Suprapubic skin (tissue), 4 donors: ENCODE results near the gene DNAJB1. TPM values are rescaled to one million over a fixed set of nuclear protein-coding genes. Genes with fewer than 3 reads are reported as not detected.
"Not testable (repeated sequence)": the region's sequence is repeated elsewhere in the genome, so short reads cannot be mapped to it uniquely, and the experiment has no call there.

Experiments
- DNase-seq, 2 donors: peaks; one replicate each; pipeline ENCODE4 v3.0.0-alpha.2; 2019; ENCODE audit warnings: low spot score in 2 of 2
- H3K27ac ChIP-seq: fragments of 200-600 bp; sonication (generic); one replicate; pipeline ENCODE4 v1.5.1; 2019
- H3K27me3 ChIP-seq: fragments of 200-600 bp; sonication (generic); one replicate; pipeline ENCODE4 v1.5.1; 2019
- H3K36me3 ChIP-seq: fragments of 200-600 bp; sonication (generic); one replicate; pipeline ENCODE4 v1.5.1; 2019
- H3K4me1 ChIP-seq: fragments of 200-600 bp; sonication (generic); one replicate; pipeline ENCODE4 v1.5.1; 2019
- H3K4me3 ChIP-seq: fragments of 200-600 bp; sonication (generic); one replicate; pipeline ENCODE4 v1.5.1; 2019; ENCODE audit warnings: mild to moderate bottlenecking
- H3K9me3 ChIP-seq: fragments of 200-600 bp; sonication (generic); one replicate; pipeline ENCODE4 v1.5.1; 2019
- EP300 ChIP-seq: sonication (generic); formaldehyde crosslinking; IDR thresholded peaks from one replicate; pipeline ENCODE4 v1.6.1; 2017; ENCODE audit warnings: antibody characterized with exemption
- POLR2A ChIP-seq, 2 donors: fragments of 450-650 bp; IDR thresholded peaks; one replicate each; pipeline ENCODE4 v1.6.1; 2017; ENCODE audit warnings: antibody characterized with exemption in 2 of 2, mild to moderate bottlenecking in 2 of 2, moderate library complexity in 2 of 2
- POLR2AphosphoS5 ChIP-seq, 3 donors: sonication (generic); formaldehyde crosslinking; IDR thresholded peaks; one replicate each; pipeline ENCODE4 v1.6.1; 2017; ENCODE audit warnings: antibody characterized with exemption in 3 of 3
- WGBS: methylation state at CpG from one replicate; pipeline ENCODE4 v1.1.5; 2018; 5-methylcytosine and 5-hydroxymethylcytosine counted together
- total RNA-seq, 4 donors: library from RNA; depleted of rRNA; stranded (reverse); fragments of >200 nt; gene quantifications; one replicate each; pipeline ENCODE4 v1.1.0, GENCODE V29; 2016
- TF ChIP-seq, protein P1 (sequence below), 2 donors: fragments of 200-600 bp in 1 of 2; fragments of 450-650 bp in 1 of 2; sonication (generic) in 1 of 2; IDR thresholded peaks; one replicate each; pipeline ENCODE4 v1.5.1; 2016 to 2019; ENCODE audit warnings: antibody characterized with exemption in 2 of 2, mild to moderate bottlenecking in 1 of 2, moderate library complexity in 1 of 2

Gene DNAJB1
- total RNA-seq = 100 to 1,000 TPM in 3 of 4 donors, 10 to 100 TPM in 1; 54.5 to 197 (median 145) TPM

DNA sequence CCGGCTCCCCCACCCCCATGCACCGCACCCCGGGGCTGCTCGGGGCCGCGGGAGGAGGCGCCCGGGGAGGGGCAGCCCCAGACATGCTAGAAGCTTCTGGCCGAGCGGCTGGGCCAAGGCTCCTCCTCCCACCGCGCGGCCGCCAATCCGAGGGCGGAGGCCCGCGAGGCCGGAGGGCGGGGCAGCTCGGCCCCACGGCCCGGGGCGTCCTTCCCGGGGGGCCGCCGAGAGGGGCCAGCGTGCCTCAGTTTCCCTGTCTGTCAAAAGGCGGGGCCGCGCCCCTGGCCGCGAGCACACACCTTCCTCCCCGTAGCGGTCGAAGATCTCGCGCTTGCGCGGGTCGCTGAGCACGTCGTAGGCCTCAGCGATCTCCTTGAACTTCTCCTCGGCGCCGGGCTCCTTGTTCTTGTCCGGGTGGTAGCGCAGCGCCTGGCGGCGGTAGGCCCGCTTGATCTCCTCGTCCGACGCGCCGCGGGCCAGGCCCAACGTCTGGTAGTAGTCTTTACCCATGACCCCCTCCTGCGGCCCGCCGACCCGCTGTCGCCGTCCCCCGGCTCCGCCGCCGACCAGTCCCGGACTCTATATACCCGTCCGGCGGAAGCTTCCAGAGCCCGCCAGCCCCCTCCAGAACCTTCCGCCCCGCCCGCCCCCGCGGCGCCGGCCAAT, at the start of gene DNAJB1:
TSS of gene DNAJB1 (minus strand) at position 558 of the 666 bp plus-strand sequence. CDS start at position 510, 48 bp downstream.
- 2% methylated on average over 34 of the region's 82 CpGs for WGBS
- Histone ChIP-seq H3K36me3 (peaks cover 26% of the 10 kb centered on the region), H3K4me1 (peaks cover 53% of the 10 kb centered on the region), H3K27ac (peak within 1 kb of the TSS; percentile 95), H3K27me3 (no peaks in the 10 kb centered on the region), H3K4me3 (peak within 1 kb of the TSS; percentile 68), H3K9me3 (no peaks in the 10 kb centered on the region)
- TF ChIP-seq, protein P1, sequence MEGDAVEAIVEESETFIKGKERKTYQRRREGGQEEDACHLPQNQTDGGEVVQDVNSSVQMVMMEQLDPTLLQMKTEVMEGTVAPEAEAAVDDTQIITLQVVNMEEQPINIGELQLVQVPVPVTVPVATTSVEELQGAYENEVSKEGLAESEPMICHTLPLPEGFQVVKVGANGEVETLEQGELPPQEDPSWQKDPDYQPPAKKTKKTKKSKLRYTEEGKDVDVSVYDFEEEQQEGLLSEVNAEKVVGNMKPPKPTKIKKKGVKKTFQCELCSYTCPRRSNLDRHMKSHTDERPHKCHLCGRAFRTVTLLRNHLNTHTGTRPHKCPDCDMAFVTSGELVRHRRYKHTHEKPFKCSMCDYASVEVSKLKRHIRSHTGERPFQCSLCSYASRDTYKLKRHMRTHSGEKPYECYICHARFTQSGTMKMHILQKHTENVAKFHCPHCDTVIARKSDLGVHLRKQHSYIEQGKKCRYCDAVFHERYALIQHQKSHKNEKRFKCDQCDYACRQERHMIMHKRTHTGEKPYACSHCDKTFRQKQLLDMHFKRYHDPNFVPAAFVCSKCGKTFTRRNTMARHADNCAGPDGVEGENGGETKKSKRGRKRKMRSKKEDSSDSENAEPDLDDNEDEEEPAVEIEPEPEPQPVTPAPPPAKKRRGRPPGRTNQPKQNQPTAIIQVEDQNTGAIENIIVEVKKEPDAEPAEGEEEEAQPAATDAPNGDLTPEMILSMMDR (IDR thresholded peaks at IDR 0.05) = no peak
- TF ChIP-seq POLR2A (IDR thresholded peaks at IDR 0.05) = peak; percentile 89 to 98
- TF ChIP-seq EP300 = no peak
- peak; percentile 58 to 95 (median 87) for TF ChIP-seq POLR2AphosphoS5 (IDR thresholded peaks at IDR 0.05)
- peak; percentile 85 to 90 for DNase-seq

DNA sequence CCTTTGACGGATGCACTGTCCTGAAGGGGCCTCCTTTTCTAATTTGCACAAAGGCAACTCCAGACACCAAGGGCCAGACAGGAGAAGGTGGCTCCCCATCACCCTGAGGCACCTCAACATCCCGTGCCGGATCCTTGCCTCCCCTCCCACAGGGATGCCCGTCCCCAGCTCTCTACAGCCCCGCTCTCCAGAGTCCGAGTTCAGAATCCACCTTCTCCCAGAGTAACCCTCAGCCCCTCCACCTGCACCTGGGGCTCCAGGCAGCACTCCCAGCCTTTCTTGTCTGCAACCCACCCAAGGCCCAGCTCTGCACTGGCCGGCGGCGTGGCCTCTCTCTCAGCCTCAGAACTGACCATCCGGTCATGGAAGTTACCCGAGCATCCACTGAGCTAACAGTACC, 48.9 kb upstream of the DNAJB1 start:
- peaks cover 39% of the 10 kb centered on the region for H3K4me1 ChIP-seq
- no peaks in the 10 kb centered on the region for H3K27me3 ChIP-seq
- H3K27ac ChIP-seq = no peak overlapping the region
- TF ChIP-seq POLR2A (IDR thresholded peaks at IDR 0.05) (no peak), EP300 (no peak), POLR2AphosphoS5 (IDR thresholded peaks at IDR 0.05) (no peak)
- TF ChIP-seq, protein P1 (IDR thresholded peaks at IDR 0.05) = no peak
- H3K9me3 ChIP-seq = no peaks in the 10 kb centered on the region
- peaks cover 35% of the 10 kb centered on the region for H3K36me3 ChIP-seq
- H3K4me3 ChIP-seq = no peak overlapping the region
- 83% methylated on average over 11 of the region's 11 CpGs for WGBS
- no peak for DNase-seq

DNA sequence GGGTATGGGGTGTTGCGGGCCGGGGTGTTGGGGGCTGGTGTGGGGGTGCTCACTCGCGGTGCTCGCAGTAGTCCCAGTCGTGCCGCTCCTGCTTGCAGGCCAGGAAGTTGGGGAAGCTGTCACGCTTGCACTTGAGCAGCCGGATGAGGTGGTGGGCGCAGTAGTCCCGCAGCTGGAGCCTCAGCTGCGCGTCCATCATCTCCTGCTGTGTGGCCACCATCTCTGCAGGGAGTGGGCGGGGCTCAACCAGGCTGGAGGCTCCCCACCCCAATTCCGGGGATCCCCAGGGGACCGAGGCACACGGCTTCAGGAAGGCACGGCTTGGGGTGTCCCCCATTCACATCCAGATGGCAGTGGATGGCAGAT, 48.5 kb upstream of the DNAJB1 start:
- no peak overlapping the region for H3K4me3 ChIP-seq
- DNase-seq = no peak
- peaks cover 42% of the 10 kb centered on the region for H3K4me1 ChIP-seq
- no peak overlapping the region for H3K27ac ChIP-seq
- no peaks in the 10 kb centered on the region for H3K9me3 ChIP-seq
- 73% methylated on average over 10 of the region's 18 CpGs for WGBS
- H3K27me3 ChIP-seq = no peaks in the 10 kb centered on the region
- peaks cover 35% of the 10 kb centered on the region for H3K36me3 ChIP-seq
- TF ChIP-seq POLR2A (IDR thresholded peaks at IDR 0.05) (no peak), EP300 (no peak), POLR2AphosphoS5 (IDR thresholded peaks at IDR 0.05) (no peak)
- TF ChIP-seq, protein P1 (IDR thresholded peaks at IDR 0.05) = no peak

DNA sequence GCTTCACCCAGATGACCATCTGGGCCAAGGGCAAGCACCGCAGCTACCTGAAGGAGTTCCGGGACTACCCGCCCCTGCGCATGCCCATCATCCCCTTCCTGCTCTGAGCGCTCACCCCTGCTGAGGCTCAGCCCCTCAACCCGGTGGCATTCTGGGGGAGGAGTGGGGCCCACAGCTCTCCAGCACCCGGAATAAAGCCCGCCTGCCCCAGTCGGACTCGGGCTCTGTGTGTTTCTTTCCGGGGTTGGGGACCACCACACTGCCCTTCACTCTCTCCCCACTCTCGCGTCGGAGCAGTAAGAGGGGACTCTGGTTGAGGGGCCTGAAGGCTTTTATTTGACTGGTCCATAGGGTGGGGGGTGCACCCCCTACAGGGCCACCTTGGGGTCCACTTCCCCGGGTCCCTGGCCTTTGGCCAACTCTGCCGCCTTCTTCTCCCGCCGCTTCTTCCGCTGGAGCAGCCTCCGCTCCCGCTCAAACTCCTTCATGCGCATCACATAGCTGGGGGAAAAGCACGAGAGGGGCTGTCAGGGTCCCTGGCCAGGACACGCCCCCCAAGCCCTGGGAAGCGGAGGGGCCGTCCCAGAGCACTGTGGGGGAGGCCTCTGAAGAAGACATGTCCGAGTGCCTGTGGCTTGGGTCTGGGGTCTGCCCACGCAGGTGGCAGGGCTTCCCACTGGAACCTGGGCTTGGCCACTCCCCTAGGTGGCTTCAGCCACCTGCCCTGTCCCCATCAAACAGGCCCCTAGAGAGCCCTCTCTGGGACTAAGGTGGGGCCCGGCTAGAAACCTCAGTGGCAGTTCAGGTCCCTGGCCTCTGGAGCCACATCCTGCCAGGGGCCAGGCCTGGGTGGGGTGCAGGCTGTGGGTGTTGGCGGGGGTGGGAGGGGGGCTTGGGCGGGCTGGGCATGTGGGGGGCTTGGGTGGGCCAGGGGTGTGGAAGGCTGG, 47.8 kb upstream of the DNAJB1 start:
- no peaks in the 10 kb centered on the region for H3K9me3 ChIP-seq
- TF ChIP-seq, protein P1 (IDR thresholded peaks at IDR 0.05) = no peak
- TF ChIP-seq POLR2A (IDR thresholded peaks at IDR 0.05) (no peak), EP300 (no peak), POLR2AphosphoS5 (IDR thresholded peaks at IDR 0.05) (no peak)
- peaks cover 44% of the 10 kb centered on the region for H3K4me1 ChIP-seq
- 86% methylated on average over 29 of the region's 31 CpGs for WGBS
- H3K27me3 ChIP-seq = no peaks in the 10 kb centered on the region
- no peak overlapping the region for H3K4me3 ChIP-seq
- peaks cover 35% of the 10 kb centered on the region for H3K36me3 ChIP-seq
- H3K27ac ChIP-seq = no peak overlapping the region
- no peak for DNase-seq

DNA sequence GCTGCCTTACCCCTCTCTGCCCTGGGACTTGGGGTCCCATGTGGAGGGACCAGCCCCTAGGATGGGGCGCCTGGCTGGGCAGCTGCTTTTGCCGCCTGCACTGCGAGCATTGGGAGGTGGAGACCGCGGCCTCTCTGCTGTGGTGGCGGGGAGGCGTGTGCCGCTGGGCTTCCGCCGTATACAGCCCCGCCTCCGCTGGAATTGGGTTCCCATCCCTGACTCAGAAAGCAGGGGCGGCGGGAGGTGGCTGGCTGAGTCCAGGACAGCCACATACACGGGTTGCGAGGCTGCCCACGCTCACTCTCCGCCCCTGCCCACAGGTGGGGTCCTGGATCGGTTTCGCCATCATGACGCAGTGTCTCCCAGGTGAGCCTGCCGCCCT, 47.1 kb upstream of the DNAJB1 start:
- no peaks in the 10 kb centered on the region for H3K9me3 ChIP-seq
- TF ChIP-seq EP300 = no peak
- TF ChIP-seq POLR2A (IDR thresholded peaks at IDR 0.05) = no peak
- TF ChIP-seq, protein P1 (IDR thresholded peaks at IDR 0.05) = no peak
- TF ChIP-seq POLR2AphosphoS5 (IDR thresholded peaks at IDR 0.05) = no peak
- WGBS = 79% methylated on average over 9 of the region's 22 CpGs
- DNase-seq = no peak
- H3K27ac ChIP-seq = no peak overlapping the region
- H3K4me1 ChIP-seq = peaks cover 44% of the 10 kb centered on the region
- no peaks in the 10 kb centered on the region for H3K27me3 ChIP-seq
- H3K4me3 ChIP-seq = no peak overlapping the region
- peaks cover 35% of the 10 kb centered on the region for H3K36me3 ChIP-seq

DNA sequence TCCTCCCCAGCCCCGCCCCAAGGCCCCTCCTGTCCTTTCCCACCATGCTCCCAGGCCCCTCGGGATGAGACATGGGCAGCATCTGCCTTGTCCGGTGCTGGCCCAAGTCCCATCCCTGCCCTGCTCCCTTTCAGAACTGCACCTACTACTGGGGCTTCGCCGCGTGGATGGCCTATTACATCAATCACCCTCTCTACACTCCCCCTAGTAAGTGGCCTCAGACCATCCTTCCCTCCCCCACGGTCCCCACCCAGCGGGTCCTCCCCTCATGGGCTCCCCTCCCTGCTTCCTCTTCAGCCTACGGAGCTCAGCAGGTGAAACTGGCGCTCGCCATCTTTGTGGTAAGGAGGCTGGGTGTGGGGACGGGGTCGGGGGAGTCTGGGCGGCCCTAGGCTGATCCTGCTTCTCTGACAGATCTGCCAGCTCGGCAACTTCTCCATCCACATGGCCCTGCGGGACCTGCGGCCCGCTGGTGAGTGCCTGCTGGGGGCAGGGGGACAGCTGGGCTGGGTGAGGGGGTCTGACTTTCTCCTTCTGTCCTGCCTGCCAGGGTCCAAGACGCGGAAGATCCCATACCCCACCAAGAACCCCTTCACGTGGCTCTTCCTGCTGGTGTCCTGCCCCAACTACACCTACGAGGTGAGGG, 46.6 kb upstream of the DNAJB1 start:
- H3K27ac ChIP-seq = peak overlapping the region; percentile 47

More for the DNA sequence above, 46.6 kb upstream of the DNAJB1 start:
- H3K9me3 ChIP-seq, DNase-seq, H3K4me3 ChIP-seq, H3K27me3 ChIP-seq: not testable (repeated sequence)
- WGBS = 70% methylated on average over 19 of the region's 22 CpGs
- Histone ChIP-seq H3K4me1 (peaks cover 47% of the 10 kb centered on the region), H3K36me3 (peaks cover 35% of the 10 kb centered on the region)
